Right renal pelvis (tissue), 4 donors: ENCODE results near the gene CERS2. TPM values are rescaled to one million over a fixed set of nuclear protein-coding genes. Genes with fewer than 3 reads are reported as not detected.

Experiments used
- DNase-seq, 4 donors: peaks; one replicate each; pipeline ENCODE4 v3.0.0-alpha.2; 2013; ENCODE audit warnings: low read depth in 4 of 4, low spot score in 3 of 4, missing footprints in 1 of 4
- polyA plus RNA-seq, 4 donors: library from polyadenylated mRNA; unstranded; fragments of 120-200 nt; gene quantifications; one replicate each; pipeline ENCODE4 v1.2.1, GENCODE V29; 2013; ENCODE audit not compliant: insufficient read length in 4 of 4

The CERS2 gene, protein sequence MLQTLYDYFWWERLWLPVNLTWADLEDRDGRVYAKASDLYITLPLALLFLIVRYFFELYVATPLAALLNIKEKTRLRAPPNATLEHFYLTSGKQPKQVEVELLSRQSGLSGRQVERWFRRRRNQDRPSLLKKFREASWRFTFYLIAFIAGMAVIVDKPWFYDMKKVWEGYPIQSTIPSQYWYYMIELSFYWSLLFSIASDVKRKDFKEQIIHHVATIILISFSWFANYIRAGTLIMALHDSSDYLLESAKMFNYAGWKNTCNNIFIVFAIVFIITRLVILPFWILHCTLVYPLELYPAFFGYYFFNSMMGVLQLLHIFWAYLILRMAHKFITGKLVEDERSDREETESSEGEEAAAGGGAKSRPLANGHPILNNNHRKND
- polyA plus RNA-seq = 100 to 1,000 TPM; 293 to 325 (median 308) TPM

DNA sequence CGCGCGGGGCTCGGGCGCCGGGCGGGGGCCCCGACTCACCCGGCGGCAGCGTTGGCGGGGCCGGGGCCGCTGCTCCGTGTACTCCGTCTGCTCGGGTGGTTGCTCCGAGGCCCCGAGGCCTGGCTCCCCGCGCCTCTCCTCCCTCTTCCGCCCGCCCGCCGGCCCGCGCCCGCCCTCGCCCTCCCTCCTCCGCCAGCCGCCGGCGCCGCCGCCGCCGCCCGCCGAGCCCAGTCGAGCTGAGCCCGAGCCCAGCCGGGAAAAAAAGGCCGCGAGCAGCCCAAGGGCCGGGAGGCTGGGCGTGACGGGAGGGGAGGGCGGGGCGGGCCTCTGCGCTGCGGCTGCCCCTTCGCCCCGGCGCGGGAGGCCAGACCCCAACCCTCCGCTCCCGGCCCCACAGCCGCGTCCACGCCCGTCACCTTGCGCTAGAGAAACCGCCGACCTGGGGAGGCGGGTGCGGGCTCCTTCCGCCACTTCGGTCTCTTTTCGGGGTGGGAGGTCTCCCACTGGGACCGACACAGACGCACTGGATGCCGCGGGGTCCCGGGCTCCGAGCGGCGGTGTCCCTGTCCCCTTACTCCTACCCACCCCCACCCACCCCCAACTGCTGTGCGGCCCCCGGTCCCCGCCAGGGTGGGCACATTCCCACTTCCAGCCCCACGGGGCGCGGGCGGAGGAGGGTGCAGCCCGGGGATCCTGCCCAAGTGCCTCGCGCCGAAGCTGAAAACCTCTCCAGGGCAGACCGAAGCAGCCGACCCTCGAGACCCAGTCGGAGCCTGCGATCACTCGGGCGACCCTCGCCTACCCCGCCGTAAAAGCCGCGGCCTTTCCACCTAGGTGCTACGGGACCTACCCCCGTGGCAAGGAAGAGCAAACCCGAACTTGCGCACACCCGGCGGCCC, at the start of gene CERS2:
Gene CERS2 (minus strand): TSS at position 256 of the 899 bp plus-strand sequence. CDS start 5,745 bp downstream, outside the sequence.
- DNase-seq = peak in 3 of 4 donors; percentile 71 to 72 (median 71)

DNA sequence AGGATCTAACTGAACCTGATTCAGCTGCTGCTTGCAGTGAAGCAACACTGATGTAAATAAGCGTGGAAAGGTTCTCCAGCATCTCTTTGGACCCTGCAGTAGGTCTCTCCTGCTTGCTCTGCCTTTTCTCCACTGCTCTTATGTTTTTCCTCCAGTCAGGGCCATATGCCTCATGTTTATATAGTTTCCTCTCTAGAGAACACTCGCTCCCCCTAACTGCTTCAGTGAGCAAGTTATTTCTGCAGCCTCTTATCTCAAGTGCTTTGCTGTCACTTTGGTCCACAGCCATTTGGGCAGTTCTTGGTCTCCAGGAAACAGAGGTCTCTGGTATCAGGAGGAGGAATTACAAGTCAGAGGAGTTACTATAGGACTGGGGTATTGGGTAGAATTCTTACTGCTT, 38.9 kb upstream of the CERS2 start:
- peak in 1 of 4 donors; percentile 68 for DNase-seq

DNA sequence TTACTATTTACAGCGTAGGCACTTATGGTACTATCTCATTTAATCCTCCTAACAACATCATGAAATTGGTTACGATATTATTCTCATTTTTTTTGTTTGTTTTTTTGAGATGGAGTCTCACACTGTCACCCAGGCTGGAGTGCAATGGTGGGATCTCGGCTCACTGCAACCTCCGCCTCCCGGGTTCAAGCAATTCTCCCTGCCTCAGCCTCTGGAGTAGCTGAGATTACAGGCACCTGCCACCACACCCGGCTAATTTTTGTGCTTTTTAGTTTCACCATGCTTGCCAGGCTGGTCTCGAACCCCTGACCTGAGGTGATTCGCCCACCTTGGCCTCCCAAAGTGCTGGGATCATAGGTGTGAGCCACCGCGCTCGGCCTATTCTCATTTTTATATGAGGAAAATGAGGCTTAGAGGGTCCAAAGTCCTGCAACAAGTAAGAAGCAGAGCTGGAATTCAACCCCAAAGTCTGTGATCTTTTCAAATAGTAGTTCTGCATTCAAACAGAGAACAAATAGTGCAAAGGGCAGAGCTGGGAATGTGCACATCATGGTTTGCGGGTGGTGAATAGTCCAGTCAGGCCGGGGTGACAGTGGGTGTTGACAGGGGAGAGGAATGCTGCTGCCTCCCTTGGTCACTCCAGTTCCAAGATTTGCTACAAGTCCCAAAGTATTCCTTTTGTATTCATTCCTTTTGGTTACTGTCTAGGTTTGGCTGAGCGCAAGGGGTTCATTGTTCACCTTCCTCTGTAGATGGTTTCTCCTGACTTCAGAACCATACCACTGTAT, 38.2 kb upstream of the CERS2 start:
- no peak for DNase-seq

- DNase-seq = no peak
These were observed 36.7 kb upstream of the CERS2 start for GRCh38 chr1:151011154-151011850.

GRCh38 chr1:151010346-151010726, 35.7 kb upstream of the CERS2 start:
- no peak for DNase-seq

- DNase-seq = no peak
These were observed 35.2 kb upstream of the CERS2 start for GRCh38 chr1:151009674-151010345.

- DNase-seq = no peak
These were observed 34.6 kb upstream of the CERS2 start for GRCh38 chr1:151009206-151009587.

- DNase-seq = peak; percentile 93 to 96 (median 94)
These were observed 33.9 kb upstream of the CERS2 start, which contains the start of gene PRUNE1 for GRCh38 chr1:151008244-151009205. TSS of gene PRUNE1 (plus strand) at chr1:151008449. CDS start at chr1:151008633, 184 bp downstream.

- no peak for DNase-seq
These were observed 33.2 kb upstream of the CERS2 start for GRCh38 chr1:151007853-151008243.

DNA sequence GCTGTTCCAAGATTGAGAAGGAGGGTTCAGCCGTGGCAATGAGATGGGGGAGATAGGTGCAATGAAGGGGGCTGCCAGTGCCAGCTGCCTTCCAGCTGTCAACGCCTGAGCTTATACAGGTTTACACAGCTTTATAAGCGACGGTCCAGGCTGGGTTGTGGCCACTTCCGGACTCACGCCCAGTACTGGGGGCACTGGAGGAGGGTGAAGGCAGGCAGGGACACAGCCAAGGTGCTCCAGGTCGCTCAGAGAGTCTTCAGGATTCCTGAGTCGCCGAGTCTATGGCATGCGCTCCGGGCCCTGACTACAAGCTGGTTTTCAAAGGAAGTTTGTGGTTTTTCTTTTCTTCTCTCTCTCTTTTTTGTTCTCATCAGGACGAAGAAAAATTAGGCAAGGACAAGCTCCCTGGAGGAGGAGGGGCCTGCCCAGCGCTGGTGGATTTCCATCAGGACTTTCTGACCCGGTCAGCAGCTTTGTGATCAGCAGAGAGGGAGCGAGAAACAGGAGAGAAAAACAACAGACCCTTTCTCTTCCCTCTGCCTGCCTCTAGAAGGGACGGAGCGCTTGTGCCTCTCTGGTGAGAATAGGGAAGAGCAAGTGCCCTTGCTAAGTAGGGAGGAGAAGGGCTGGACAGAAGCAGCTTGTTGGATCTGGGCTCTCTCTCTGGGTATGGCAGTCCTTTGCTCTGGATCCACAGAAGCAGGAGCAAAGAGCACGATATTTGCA, 31.9 kb upstream of the CERS2 start, which contains the start of gene MINDY1:
Gene MINDY1 (minus strand): TSS at position 576 of the 726 bp plus-strand sequence. CDS start 4,285 bp downstream, outside the sequence.
- peak in 3 of 4 donors; percentile 69 to 78 (median 77) for DNase-seq

DNA sequence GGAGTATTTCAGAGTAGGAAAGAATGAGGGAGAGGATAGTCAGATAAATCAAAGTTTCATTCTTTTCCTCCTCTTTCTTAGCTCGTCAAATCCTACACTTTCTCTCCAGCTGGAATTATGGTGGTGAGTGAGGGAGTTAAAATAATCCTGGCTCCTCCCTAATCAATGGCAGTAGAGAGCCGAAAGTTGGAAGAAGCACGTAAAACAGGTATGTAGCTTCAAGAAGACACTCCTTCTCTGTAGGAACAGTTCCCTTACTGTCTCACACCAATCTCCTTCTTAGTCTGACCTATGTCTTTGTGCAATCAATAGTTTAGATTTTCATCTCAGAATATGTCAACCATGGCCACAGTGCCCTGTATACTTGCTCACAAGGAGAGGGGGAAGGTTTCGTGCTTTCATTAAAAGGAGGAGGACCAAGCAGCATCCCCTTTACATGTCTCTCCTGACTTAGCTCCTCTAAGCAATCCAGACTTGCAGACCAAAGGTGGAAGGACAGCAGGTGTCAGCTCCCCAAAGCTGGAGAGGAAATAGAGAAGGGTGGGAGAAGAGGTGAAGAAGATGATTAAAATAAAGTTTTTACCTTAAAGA, 31.2 kb upstream of the CERS2 start:
- DNase-seq = no peak

- DNase-seq = no peak
These were observed 28.5 kb upstream of the CERS2 start for GRCh38 chr1:151003180-151003579.

DNA sequence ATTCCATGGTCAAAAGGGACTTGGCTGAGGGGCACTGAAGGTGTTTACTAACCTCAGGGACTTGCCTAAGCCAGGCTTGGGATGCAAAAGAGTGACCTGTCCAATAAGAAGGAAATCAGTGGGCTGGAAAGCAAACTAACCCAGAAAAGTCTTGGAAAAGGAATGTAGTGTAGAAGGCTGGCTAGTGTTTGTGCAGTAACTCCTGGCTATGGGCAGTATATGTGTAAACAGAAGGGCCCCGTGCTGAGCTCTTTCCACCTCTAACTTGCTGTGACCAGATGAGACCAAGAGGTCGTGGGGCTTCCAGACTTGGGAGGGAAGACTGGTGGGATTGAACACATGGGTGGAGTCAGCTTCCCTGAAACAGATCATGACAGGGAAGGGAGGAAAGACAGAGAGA, 28.0 kb upstream of the CERS2 start:
- DNase-seq = no peak

- DNase-seq = no peak
These were observed 27.4 kb upstream of the CERS2 start for GRCh38 chr1:151002051-151002450.

GRCh38 chr1:151001602-151002001, 27.0 kb upstream of the CERS2 start:
- DNase-seq = no peak

DNA sequence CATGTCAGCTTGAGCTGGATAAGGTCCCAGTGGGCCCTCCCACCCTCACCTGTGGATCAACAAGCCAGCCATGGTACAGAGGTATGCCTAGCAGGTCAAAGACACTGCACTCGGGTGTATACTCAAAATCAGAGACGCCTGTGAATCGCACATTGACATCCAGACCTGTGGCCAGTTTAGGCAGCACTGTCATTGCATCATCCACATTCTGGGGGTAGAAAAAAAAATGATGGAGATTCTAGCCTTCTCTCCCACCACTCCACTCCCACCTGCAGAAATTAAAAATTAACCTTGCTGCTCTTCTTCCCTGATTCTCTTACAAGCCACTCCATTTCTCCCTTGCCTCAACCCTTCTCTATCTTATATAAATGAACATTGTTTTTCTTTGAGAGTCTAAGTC, 25.8 kb upstream of the CERS2 start:
- no peak for DNase-seq

GRCh38 chr1:150999926-151000325, 25.3 kb upstream of the CERS2 start:
- DNase-seq = no peak
